KOPT-K1 (cell line): ENCODE data around the gene MYO5C.
"Not testable (repeated sequence)": the region's sequence is repeated elsewhere in the genome, so short reads cannot be mapped to it uniquely, and the experiment has no call there.

Source experiments
- H3K27ac ChIP-seq: fragments of 200-600 bp; sonication (generic); 2 replicates; pipeline ENCODE4 v1.5.1; 2016; ENCODE audit warnings: antibody characterized with exemption, mild to moderate bottlenecking, low read depth, low read length; ENCODE audit not compliant: poor library complexity, severe bottlenecking
- H3K36me3 ChIP-seq: fragments of 200-600 bp; sonication (generic); 2 replicates; pipeline ENCODE4 v1.5.1; 2017; ENCODE audit warnings: antibody characterized with exemption, mild to moderate bottlenecking, low read length, moderate library complexity; ENCODE audit not compliant: insufficient read depth
- H3K9me3 ChIP-seq: fragments of 200-600 bp; sonication (generic); 2 replicates; pipeline ENCODE4 v1.5.1; 2017; ENCODE audit warnings: antibody characterized with exemption, low read length, mild to moderate bottlenecking; ENCODE audit not compliant: insufficient read depth, poor library complexity, severe bottlenecking

MYO5C gene

DNA sequence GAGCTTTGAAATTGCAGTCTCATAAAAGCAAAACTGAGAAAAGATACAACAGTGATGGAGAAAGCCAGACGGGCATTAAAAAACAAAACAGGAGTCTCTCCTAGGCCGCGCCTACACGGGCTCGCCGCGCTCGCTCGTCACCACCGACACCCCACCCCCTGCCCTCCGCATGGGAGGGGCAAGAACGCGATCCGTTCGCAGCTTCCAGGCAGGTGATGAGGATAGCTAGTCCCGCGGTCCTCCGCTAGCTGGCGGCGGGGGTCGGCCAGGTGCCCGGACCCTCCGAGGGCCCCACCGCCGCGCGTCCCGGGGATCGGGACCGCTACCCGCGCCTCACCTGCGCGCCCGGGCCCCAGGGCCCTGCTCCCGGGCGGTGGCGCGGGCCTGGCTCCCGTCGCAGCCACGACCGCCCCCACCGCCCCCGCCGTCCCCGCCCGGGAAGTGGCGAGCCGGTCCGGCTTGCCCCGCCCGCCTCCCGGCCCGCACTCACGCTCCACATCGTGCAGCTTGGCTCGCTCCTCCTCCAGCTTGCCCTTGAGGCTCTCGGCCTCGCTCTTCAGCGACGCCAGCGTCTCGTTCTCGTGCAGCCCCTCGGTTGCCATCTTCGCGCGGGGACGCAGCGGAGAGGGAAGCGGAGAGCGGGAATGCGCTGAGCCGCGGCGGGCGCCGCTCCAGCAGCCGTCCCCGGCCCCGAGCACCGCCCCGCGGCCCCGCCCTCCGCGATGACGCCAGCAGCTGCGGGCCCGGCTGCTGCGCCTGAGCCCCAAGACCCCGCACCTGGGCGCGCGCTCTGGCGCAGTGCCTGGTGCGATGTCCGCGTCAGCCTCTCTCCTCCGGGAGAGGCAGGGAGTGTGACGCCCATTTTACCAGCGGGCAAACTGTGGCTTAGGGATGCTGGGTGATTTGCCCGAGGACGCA, 116.1 kb downstream of the MYO5C start:
- Histone ChIP-seq H3K27ac (peak overlapping the region; percentile 73), H3K36me3 (no peaks in the 10 kb centered on the region), H3K9me3 (peaks cover 4% of the 10 kb centered on the region)

- Histone ChIP-seq H3K36me3 (no peaks in the 10 kb centered on the region), H3K9me3 (peaks cover 3% of the 10 kb centered on the region), H3K27ac (peak overlapping the region; percentile 73)
Measured at GRCh38 chr15:52178765-52179164, 116.8 kb downstream of the MYO5C start.

DNA sequence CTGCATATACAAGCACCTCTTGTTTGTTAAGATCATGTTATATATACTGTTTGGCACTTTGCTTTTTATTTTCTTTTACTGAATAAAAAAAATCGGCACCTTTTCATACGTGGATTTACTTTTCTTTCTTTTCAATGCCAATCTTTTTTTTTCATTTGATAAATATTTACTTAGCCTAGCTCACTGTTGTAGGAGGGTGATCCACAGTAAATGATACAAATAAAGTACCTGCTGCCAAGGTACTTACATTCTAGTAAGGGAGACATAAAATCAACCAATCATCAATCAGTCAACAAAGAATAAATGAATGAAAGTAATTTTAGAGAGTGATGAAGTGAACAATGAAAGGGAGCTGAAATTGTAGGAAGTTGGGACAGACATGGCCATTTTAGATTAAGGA, 122.7 kb downstream of the MYO5C start:
- Histone ChIP-seq H3K36me3 (no peaks in the 10 kb centered on the region), H3K27ac (no peak overlapping the region), H3K9me3 (no peaks in the 10 kb centered on the region)

- Histone ChIP-seq H3K27ac (peak overlapping the region; percentile 17), H3K36me3 (no peaks in the 10 kb centered on the region), H3K9me3 (no peaks in the 10 kb centered on the region)
Measured at GRCh38 chr15:52171807-52172206, 123.8 kb downstream of the MYO5C start.

DNA sequence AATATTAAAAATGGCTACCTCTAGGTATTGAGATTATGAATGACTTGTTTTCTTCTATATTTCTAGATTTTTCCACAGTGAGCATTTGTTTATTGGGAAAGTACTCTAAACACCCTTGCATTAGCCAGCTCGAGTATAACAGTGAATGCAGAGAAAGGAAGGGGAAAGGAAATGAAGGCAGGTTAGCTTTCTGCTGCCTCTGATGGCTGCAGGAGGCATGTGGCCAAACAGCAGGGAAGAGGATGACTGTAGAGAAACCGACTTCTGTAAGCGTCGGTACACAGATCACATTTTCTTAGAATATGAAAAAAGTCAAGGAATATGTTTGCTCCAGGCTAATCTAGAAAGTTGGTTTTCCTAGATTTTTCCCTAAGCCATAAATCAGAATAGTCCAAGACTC, 124.2 kb downstream of the MYO5C start:
- H3K36me3 ChIP-seq: no peaks in the 10 kb centered on the region
- no peaks in the 10 kb centered on the region for H3K9me3 ChIP-seq
- H3K27ac ChIP-seq: peak overlapping the region; percentile 17

GRCh38 chr15:52170199-52170598, 125.4 kb downstream of the MYO5C start:
- not testable (repeated sequence) for H3K36me3 ChIP-seq, H3K9me3 ChIP-seq, H3K27ac ChIP-seq

- not testable (repeated sequence) for H3K9me3 ChIP-seq, H3K36me3 ChIP-seq, H3K27ac ChIP-seq
Measured at GRCh38 chr15:52165494-52166131, 130.0 kb downstream of the MYO5C start.

DNA sequence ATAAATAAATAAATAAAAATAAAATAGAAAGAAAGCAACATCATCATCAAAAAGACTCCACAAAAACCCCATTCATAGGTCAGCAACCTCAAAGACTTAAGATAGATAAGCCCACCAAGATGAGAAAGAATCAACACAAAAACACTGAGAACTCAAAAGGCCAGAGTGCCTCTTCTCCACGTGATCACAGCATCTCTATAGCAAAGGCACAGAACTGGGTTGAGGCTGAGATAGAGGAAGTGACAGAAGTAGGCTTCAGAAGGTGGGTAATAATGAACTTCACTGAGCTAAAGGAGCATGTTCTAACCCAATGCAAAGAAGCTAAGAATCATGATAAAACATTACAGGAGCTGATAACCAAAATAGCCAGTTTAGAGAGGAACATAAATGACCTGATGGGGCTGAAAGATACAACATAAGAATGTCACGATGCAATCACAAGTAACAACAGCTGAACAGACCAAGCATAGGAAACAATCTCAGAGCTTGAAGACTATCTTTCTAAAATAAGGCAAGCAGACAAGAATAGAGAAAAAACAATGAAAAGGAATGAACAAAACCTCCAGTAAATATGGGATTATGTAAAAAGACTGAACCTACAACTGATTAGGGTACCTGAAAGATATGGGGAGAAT, 130.9 kb downstream of the MYO5C start:
- Histone ChIP-seq H3K27ac (no peak overlapping the region), H3K36me3 (peaks cover 8% of the 10 kb centered on the region; the same call in 1 of the 2 replicates), H3K9me3 (no peaks in the 10 kb centered on the region)

DNA sequence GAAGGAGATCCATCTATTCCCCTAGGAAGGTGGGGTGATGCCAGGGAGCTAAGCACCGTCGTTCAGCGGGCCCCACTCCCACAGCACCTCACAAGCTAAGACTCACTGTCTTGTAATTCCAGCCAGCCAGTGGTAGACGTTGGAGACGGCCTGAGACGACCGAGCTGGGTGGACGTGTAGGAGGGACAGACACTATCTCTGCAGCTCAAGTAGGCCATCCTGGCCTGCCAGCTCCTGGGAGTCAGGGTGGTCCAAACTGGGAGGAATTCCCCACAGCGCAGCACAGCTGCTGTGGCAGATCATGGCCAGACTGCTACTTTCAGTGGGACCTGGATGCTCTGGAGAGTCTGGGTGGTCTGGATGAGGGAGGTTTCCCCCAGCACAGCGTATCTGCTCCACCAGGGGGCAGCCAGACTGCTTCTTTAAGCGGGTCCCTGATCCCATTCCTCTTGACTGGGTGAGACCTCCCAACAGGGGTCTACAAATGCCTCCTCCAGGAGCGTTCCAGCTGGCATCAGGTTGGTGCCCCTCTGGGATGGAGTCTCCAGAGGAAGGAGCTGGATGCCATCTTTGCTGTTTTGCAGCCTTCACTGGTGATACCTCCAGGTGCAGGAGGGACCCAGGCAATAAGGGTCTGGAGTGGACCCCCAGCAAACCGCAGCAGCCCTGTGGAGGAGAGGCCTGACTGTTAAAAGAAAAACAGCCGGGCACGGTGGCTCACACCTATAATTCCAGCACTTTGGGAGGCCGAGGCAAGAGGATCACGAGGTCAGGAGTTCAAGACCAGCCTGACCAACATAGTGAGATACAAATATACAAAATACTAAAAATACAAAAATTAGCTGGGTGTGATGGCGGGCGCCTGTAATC, 132.0 kb downstream of the MYO5C start:
- H3K27ac ChIP-seq: no peak overlapping the region
- no peaks in the 10 kb centered on the region for H3K9me3 ChIP-seq
- peaks cover 20% of the 10 kb centered on the region; the same call in 1 of the 2 replicates for H3K36me3 ChIP-seq

GRCh38 chr15:52162876-52163275, 132.7 kb downstream of the MYO5C start:
- Histone ChIP-seq H3K36me3 (peaks cover 20% of the 10 kb centered on the region; the same call in 1 of the 2 replicates), H3K9me3 (no peaks in the 10 kb centered on the region), H3K27ac (no peak overlapping the region)

GRCh38 chr15:52162260-52162659, 133.3 kb downstream of the MYO5C start:
- Histone ChIP-seq H3K36me3 (peaks cover 20% of the 10 kb centered on the region; the same call in 1 of the 2 replicates), H3K27ac (no peak overlapping the region), H3K9me3 (no peaks in the 10 kb centered on the region)

- peaks cover 20% of the 10 kb centered on the region; the same call in 1 of the 2 replicates for H3K36me3 ChIP-seq
- H3K27ac ChIP-seq: no peak overlapping the region
Measured at GRCh38 chr15:52161406-52161966, 134.1 kb downstream of the MYO5C start.

DNA sequence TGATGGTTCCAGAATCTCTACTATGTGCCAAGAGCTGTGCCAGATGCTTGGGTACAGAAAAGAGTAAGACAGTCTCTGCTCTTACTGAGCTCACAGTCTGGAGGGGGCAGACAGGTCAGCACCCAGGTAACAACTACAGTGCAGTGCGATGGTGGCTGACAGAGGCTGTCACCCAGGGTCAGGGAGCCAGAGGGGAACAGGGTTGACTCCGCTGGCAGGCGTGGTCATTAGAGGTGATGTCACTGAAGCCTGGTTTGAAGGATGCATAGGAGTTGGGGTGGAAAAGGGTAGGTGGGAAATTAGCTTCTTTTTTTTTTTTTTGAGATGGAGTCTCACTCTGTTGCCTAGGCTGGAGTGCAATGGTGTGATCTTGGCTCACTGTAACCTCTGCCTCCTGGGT, 136.0 kb downstream of the MYO5C start:
- H3K27ac ChIP-seq: no peak overlapping the region
- peaks cover 20% of the 10 kb centered on the region; the same call in 1 of the 2 replicates for H3K36me3 ChIP-seq
- H3K9me3 ChIP-seq: no peaks in the 10 kb centered on the region

More at GRCh38 chr15:52161406-52161966, 134.1 kb downstream of the MYO5C start:
- no peaks in the 10 kb centered on the region for H3K9me3 ChIP-seq

- no peak overlapping the region for H3K27ac ChIP-seq
- peaks cover 21% of the 10 kb centered on the region; the same call in 1 of the 2 replicates for H3K36me3 ChIP-seq
- no peaks in the 10 kb centered on the region for H3K9me3 ChIP-seq
Measured at GRCh38 chr15:52158084-52158765, 137.4 kb downstream of the MYO5C start.
